ENCODE measurements around the gene FADS1. TPM values are rescaled to one million over a fixed set of nuclear protein-coding genes. Genes with fewer than 3 reads are reported as not detected.

Gene FADS1
- total RNA-seq, 1 donor from 2014 or later, result 92.3 TPM

DNA sequence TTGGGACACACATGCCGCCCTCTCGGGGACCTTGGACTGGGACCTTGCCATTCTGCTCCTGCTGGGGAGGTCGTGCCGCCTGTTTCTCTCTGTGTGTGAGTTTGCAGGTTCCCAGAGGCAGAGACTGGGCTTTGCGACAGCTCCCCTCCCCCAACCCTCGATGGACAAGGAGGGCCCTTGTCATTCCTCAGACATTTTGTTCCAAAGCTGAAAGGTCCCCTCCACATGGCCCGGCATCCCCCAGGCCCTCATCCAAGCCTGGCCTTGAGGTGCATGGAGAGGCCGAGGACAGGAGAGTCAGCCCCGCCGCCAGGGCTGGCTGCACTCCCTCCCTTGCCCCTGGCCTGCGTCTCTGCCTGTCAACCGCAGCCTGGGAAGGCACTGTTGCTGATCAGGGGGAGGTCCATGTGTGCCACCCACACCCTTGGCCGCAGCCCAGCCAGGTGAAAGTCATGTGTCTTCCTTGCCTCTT is 36.9 kb upstream of the FADS1 start:
- intact Hi-C loops (cut with micrococcal nuclease), result no loop called here
- no peak for DNase-seq (ENCODE audit: low spot score)
- Mint-ChIP-seq H3K27ac (no peak overlapping the region), H3K4me3 (no peak overlapping the region), H3K27me3 (ENCODE audit: insufficient read depth) (no peaks in the 10 kb centered on the region), H3K4me1 (ENCODE audit: low read depth) (no peaks in the 10 kb centered on the region), H3K36me3 (ENCODE audit: low read depth) (peaks cover 21% of the 10 kb centered on the region), H3K9me3 (no peaks in the 10 kb centered on the region)

DNA sequence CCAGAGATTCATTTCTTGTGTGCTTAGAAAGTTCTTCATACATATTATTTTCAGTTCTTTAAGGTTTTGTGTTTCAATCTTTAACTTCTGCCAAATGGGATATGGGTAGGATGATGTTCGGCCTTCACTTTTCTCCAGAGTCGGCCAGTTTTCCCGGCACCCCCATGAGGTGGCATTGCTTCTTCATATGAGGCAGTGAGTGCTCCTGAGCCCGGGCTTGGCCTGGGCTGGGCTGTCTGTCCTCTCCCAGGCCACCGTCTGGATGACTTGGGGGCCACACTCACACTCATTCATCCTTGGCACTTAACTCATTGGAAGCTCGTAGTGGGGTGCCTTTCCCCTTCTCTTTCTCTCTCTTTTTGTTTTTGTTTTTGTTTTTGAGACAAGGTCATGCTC is 35.1 kb upstream of the FADS1 start:
- peaks cover 38% of the 10 kb centered on the region for H3K36me3 Mint-ChIP-seq (ENCODE audit: low read depth)
- H3K27me3 Mint-ChIP-seq (ENCODE audit: insufficient read depth), result no peaks in the 10 kb centered on the region
- H3K4me1 Mint-ChIP-seq (ENCODE audit: low read depth), result peaks cover 3% of the 10 kb centered on the region
- no peak overlapping the region for H3K27ac Mint-ChIP-seq
- no peak overlapping the region for H3K4me3 Mint-ChIP-seq
- H3K9me3 Mint-ChIP-seq, result no peaks in the 10 kb centered on the region
- no peak for DNase-seq (ENCODE audit: low spot score)
- intact Hi-C loops (cut with micrococcal nuclease), result no loop called here

DNA sequence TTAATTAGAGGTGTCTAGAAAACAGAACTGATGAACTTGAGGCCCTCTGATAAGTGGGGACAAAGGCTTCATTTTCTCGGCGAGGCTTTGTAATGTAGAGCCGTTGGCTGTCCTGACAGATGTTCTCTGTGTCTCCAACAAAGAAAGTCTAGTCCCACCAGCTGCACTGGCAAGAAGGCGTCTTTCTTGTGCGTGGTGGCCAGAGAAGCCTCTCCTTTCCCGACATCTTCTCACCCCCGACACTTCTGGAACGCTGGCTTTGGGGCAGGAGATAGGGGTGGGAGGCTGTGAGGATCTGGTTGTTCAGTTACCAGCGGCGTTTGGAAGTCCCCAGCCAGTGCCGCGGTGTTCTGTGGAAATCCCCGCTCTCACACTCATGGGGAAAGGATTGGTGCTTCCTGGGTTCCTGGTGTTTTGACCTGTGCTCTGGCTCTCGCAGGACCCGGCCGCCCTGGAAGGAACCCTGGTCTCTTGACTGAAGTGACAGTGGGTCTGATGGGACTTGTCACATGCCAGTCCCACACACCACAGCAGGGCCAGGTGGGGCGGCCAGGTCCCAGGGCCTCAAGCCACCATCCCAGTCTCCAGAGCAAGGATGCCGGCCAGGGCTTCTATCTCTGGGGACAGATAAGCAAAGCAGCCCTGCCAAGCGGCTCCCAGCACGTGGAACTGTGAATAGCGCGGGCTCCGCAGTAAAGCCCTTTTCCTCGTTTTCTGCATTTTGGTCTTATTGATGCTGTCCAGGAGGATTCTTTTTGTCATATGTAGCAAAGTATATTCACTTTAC is 34.5 kb upstream of the FADS1 start:
- Mint-ChIP-seq H3K4me1 (ENCODE audit: low read depth) (peaks cover 3% of the 10 kb centered on the region), H3K36me3 (ENCODE audit: low read depth) (peaks cover 41% of the 10 kb centered on the region), H3K27ac (peak overlapping the region; percentile 36), H3K9me3 (no peaks in the 10 kb centered on the region), H3K27me3 (ENCODE audit: insufficient read depth) (no peaks in the 10 kb centered on the region), H3K4me3 (no peak overlapping the region)
- intact Hi-C loops (cut with micrococcal nuclease), result no loop called here
- no peak for DNase-seq (ENCODE audit: low spot score)

DNA sequence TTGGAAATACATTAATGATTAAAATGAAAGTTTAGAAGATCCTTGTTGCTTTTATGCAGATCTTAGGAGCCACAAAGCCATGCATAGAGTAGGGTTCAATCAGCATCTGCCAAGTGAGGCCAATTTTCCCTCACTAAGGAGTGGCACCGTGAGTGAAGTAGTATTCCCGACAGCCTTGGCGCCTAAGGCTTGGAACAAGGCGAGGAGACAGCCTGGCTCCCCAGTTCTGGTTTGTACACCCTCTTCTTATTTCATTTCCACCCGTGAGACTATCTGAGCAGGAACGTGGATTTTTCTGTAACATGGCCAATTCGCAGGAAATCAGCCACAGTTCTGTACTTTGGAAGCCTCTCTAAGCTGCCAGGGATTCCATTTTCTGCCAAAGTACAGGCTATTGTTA is 33.9 kb upstream of the FADS1 start:
- peaks cover 3% of the 10 kb centered on the region for H3K4me1 Mint-ChIP-seq (ENCODE audit: low read depth)

DNA sequence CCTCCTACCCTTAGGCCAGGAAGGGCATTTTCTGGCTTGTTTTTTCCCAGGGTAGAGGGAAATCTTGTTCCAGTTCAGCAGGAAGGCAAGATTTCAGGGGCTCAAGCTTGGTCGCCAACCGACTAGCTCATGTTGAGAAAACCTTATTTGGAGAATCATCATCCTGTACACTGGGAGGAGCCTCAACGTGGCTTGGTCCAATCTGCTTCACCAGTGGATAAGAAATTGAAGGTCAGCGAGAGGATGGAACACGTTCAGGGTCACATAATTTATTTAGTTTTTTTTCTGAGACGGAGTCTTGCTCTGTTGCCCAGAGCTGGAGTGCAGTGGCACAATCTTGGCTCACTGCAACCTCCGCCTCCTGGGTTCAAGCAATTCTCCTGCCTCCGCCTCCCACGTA is 31.8 kb upstream of the FADS1 start:
- H3K36me3 Mint-ChIP-seq (ENCODE audit: low read depth), result peaks cover 44% of the 10 kb centered on the region

More for the DNA sequence above, 33.9 kb upstream of the FADS1 start:
- DNase-seq (ENCODE audit: low spot score), result no peak
- intact Hi-C loops (cut with micrococcal nuclease), result no loop called here
- H3K4me3 Mint-ChIP-seq, result no peak overlapping the region
- H3K9me3 Mint-ChIP-seq, result no peaks in the 10 kb centered on the region
- peak overlapping the region; percentile 36 for H3K27ac Mint-ChIP-seq
- H3K27me3 Mint-ChIP-seq (ENCODE audit: insufficient read depth), result no peaks in the 10 kb centered on the region
- peaks cover 44% of the 10 kb centered on the region for H3K36me3 Mint-ChIP-seq (ENCODE audit: low read depth)

DNA sequence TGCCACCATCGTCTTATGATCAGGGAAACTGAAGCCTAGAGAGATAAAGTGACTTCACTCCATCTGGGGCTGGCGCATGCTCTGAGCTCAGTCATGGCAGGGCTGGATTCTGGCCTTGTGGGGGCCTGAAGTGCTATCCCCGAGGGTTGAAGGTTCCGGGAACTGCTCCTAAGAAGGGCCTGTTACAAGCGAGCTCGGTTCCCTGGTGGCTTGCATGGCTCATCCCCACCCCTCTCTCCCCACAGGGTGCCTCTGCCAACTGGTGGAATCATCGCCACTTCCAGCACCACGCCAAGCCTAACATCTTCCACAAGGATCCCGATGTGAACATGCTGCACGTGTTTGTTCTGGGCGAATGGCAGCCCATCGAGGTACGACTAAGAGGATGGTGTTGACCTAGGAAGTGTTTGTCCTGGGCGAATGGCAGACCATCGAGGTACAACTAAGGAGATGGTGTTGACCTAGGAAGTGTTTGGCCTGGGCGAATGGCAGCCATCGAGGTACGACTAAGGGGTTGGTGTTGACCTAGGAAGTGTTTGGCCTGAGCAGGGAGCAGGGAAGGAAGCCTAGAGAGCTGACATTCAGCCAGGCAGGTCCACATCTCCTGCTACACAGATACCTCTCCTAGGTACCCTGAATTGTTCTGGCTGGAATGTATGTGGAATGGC is 31.2 kb upstream of the FADS1 start:
- H3K4me1 Mint-ChIP-seq (ENCODE audit: low read depth), result peaks cover 3% of the 10 kb centered on the region
- no peaks in the 10 kb centered on the region for H3K27me3 Mint-ChIP-seq (ENCODE audit: insufficient read depth)
- no peak for DNase-seq (ENCODE audit: low spot score)
- no peaks in the 10 kb centered on the region for H3K9me3 Mint-ChIP-seq
- intact Hi-C loops (cut with micrococcal nuclease), result no loop called here
- peaks cover 47% of the 10 kb centered on the region for H3K36me3 Mint-ChIP-seq (ENCODE audit: low read depth)
- no peak overlapping the region for H3K27ac Mint-ChIP-seq
- no peak overlapping the region for H3K4me3 Mint-ChIP-seq

More for the DNA sequence above, 31.8 kb upstream of the FADS1 start:
- Mint-ChIP-seq H3K4me3 (no peak overlapping the region), H3K27me3 (ENCODE audit: insufficient read depth) (no peaks in the 10 kb centered on the region), H3K27ac (no peak overlapping the region), H3K4me1 (ENCODE audit: low read depth) (peaks cover 3% of the 10 kb centered on the region), H3K9me3 (no peaks in the 10 kb centered on the region)
- intact Hi-C loops (cut with micrococcal nuclease), result no loop called here
- DNase-seq (ENCODE audit: low spot score), result no peak

DNA sequence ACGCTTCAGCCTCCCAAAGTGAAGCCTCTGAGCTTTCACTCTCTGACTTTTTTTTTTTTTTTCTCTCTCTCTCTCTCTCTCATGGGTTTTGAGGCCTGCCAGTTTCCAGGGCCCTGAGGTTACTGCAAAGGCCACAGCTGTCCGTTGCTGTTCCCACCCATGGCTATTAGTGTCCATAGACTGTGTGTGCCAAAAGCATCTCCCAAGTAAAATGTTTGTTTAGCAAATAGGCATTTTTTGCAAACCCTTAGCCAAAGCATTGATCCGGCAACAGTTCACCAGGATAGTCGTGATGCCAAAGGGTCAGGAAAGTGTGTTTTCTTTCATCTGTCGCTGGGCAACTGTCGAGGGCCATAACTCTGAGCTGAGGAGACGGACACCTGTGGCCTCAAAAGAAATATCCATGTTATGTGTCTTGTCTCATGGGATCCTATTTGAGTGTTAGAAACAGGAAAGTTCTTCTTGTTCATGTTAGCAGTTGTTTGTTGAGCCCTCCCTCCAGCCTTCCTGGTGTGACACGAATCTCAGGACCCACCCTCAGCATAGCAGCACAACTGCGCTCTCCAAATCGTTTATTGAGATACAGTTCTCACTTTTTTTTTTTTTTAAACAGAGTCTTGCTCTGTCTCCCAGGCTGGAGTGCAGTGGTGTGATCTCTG is 29.7 kb upstream of the FADS1 start:
- intact Hi-C loops (cut with micrococcal nuclease), result no loop called here
- Mint-ChIP-seq H3K36me3 (ENCODE audit: low read depth) (peaks cover 50% of the 10 kb centered on the region), H3K4me3 (no peak overlapping the region), H3K27me3 (ENCODE audit: insufficient read depth) (no peaks in the 10 kb centered on the region), H3K27ac (peak overlapping the region; percentile 72), H3K4me1 (ENCODE audit: low read depth) (peaks cover 3% of the 10 kb centered on the region), H3K9me3 (no peaks in the 10 kb centered on the region)
- DNase-seq (ENCODE audit: low spot score), result no peak

DNA sequence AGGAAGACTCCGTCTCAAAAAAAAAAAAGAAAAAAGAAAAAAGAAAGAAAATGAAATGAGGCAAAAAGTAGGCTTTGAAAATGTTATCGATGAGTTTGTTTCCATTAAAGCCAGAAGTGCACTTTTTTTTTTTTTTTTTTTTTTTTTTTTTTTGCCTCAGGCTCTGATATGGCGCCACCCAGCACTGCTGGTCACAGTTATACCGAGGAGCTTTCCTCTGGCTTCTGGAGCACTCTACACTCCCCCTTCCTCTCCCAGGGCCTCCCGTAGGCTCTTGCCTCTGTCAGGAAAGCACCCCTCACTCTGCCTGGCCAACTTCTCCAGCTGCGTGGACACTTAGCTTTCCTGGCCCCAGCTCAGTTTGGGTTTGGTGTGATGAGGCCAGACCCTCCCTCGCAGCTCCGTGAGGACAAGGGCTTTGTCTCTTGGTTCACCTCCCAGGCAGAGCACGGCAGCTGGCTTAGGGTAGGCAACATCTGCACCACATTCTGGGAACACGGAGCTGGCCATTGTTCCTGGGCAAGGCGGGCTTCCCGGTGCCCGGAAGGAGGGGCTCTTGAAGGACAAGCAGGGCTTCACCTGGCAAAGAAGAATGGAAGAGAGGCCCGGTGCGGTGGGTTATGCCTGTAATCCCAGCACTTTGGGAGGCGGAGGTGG is 28.2 kb upstream of the FADS1 start:
- H3K27ac Mint-ChIP-seq, result no peak overlapping the region
- no peaks in the 10 kb centered on the region for H3K9me3 Mint-ChIP-seq
- H3K36me3 Mint-ChIP-seq (ENCODE audit: low read depth), result peaks cover 53% of the 10 kb centered on the region
- no peak for DNase-seq (ENCODE audit: low spot score)
- intact Hi-C loops (cut with micrococcal nuclease), result no loop called here
- H3K4me1 Mint-ChIP-seq (ENCODE audit: low read depth), result peaks cover 3% of the 10 kb centered on the region
- H3K4me3 Mint-ChIP-seq, result no peak overlapping the region
- H3K27me3 Mint-ChIP-seq (ENCODE audit: insufficient read depth), result no peaks in the 10 kb centered on the region

DNA sequence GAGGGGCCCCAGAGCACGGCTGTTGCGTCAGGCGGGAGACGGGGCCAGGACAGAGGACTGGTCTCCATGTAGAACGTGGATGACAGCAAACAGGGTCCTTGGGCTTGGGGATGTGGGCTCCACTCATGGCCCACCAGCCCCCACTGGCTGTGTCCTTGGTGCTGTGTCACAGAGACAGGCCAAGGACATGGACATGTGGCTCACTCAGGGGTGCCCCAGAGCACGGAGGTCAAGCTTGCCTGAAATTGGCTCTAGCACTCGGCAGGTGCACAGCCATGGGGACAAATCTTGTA is 25.7 kb upstream of the FADS1 start:
- Mint-ChIP-seq H3K27ac (no peak overlapping the region), H3K4me3 (no peak overlapping the region), H3K36me3 (ENCODE audit: low read depth) (peaks cover 55% of the 10 kb centered on the region), H3K9me3 (no peaks in the 10 kb centered on the region), H3K4me1 (ENCODE audit: low read depth) (peaks cover 5% of the 10 kb centered on the region), H3K27me3 (ENCODE audit: insufficient read depth) (no peaks in the 10 kb centered on the region)
- no peak for DNase-seq (ENCODE audit: low spot score)
- intact Hi-C loops (cut with micrococcal nuclease), result no loop called here

DNA sequence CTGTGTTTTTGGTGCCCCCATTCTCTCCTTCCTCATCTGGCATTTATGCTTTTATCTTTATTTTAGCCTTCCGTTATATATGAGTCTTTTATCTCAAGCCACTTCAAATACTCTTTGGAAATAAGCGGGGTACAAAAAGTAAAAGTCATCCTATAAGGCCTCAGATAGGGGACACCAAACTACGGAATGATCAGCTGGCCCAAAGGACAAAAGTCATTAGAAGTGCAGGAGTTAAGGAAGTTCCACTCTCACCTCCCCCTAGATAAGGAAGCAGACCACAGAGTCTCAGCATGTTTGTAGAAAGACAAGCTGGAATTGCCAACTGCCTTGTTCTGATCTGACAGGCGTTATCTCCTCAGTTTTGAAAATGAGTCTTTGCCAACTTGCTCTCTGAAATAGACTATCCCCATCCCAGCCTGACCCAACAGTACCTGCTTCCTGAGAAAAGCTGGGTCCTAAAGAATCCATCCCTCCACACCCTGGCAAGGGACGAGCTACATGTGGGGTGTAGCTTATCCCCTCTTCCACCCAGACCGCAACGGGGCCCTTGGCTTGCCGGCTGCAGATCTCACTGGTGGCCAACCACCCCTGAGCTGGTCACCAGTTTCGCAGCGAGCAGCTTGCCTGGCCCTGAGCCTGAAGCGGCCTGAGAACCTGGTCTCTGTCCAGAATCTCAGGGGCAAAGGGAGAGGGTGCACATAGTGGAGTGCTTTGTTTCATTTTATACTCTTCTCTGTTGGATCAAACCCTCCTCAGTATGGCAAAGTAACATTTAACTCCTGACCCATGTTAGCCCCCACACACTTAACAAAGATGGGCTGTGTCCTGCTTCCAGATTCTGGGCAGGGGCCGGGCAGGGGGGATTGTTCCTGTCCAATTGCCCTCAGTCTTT is 25.1 kb upstream of the FADS1 start:
- Mint-ChIP-seq H3K27me3 (ENCODE audit: insufficient read depth) (no peaks in the 10 kb centered on the region), H3K4me1 (ENCODE audit: low read depth) (peaks cover 5% of the 10 kb centered on the region), H3K4me3 (no peak overlapping the region), H3K9me3 (no peaks in the 10 kb centered on the region), H3K27ac (peak overlapping the region; percentile 52), H3K36me3 (ENCODE audit: low read depth) (peaks cover 50% of the 10 kb centered on the region)
- DNase-seq (ENCODE audit: low spot score), result no peak
- intact Hi-C loops (cut with micrococcal nuclease), result no loop called here

DNA sequence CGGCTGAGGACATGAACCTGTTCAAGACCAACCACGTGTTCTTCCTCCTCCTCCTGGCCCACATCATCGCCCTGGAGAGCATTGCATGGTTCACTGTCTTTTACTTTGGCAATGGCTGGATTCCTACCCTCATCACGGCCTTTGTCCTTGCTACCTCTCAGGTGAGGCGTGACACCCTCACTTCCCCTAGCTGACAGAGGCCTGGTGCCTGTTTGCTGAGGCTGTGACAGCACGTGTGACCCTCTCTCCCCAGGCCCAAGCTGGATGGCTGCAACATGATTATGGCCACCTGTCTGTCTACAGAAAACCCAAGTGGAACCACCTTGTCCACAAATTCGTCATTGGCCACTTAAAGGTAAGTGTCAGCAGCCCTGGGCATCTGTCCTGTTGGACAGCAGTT is 23.6 kb upstream of the FADS1 start:
- H3K27me3 Mint-ChIP-seq (ENCODE audit: insufficient read depth), result no peaks in the 10 kb centered on the region
- H3K9me3 Mint-ChIP-seq, result no peaks in the 10 kb centered on the region
- no peak for DNase-seq (ENCODE audit: low spot score)
- intact Hi-C loops (cut with micrococcal nuclease), result no loop called here
- peaks cover 20% of the 10 kb centered on the region for H3K4me1 Mint-ChIP-seq (ENCODE audit: low read depth)
- H3K36me3 Mint-ChIP-seq (ENCODE audit: low read depth), result peaks cover 46% of the 10 kb centered on the region
- H3K27ac Mint-ChIP-seq, result no peak overlapping the region
- H3K4me3 Mint-ChIP-seq, result no peak overlapping the region

DNA sequence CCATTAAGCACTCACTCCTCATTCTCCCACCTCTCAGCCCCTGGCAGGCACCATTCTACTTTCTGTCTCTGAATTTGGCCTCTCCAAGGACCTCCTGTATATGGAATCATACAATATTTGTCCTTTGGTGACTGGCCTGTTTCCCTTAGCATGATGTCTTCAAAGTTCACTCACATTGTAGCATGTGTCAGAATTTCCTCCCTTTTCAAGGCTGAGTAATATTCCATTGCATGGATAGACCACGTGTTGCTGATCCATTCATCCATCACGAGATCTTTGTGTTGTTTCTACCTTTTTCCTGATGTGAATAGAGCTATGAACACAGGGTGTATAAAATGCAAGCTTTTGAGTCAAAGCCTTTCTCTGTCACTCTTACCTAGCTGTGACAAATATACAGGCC is 22.9 kb upstream of the FADS1 start:
- peaks cover 43% of the 10 kb centered on the region for H3K36me3 Mint-ChIP-seq (ENCODE audit: low read depth)
- H3K4me3 Mint-ChIP-seq, result no peak overlapping the region
- H3K27me3 Mint-ChIP-seq (ENCODE audit: insufficient read depth), result no peaks in the 10 kb centered on the region
- H3K9me3 Mint-ChIP-seq, result no peaks in the 10 kb centered on the region
- H3K4me1 Mint-ChIP-seq (ENCODE audit: low read depth), result peaks cover 25% of the 10 kb centered on the region
- H3K27ac Mint-ChIP-seq, result peak overlapping the region; percentile 15
- no peak for DNase-seq (ENCODE audit: low spot score)
- intact Hi-C loops (cut with micrococcal nuclease), result no loop called here

All from activated T-helper 1 cell treated with anti-CD3 and anti-CD28 coated beads, Interleukin-12 subunit alpha, Interleukin-12 subunit beta, Interleukin-2, Interleukin-4 antibody, amounts not matched to agents 30 ng/mL and 10 ng/mL and 1 ng/mL, durations not matched to agents 14 hours and 24 hours and 36 hours (primary cell).